GM12872 (cell line): ENCODE measurements around the gene BBS9.

Source experiments
- TF ChIP-seq, protein P1 (sequence below): IDR thresholded peaks from 3 replicates; pipeline ENCODE4 v1.5.1; 2011; ENCODE audit warnings: low read depth, mild to moderate bottlenecking, low read length, moderate library complexity; ENCODE audit not compliant: insufficient read depth

BBS9 gene

GRCh38 chr7:33109005-33109757, 20.2 kb upstream of the BBS9 start, which contains the start of gene RP9:
Gene RP9, minus strand, starts transcription at chr7:33109404. Its CDS starts 32 bp downstream, at chr7:33109372.
- TF ChIP-seq, protein P1, sequence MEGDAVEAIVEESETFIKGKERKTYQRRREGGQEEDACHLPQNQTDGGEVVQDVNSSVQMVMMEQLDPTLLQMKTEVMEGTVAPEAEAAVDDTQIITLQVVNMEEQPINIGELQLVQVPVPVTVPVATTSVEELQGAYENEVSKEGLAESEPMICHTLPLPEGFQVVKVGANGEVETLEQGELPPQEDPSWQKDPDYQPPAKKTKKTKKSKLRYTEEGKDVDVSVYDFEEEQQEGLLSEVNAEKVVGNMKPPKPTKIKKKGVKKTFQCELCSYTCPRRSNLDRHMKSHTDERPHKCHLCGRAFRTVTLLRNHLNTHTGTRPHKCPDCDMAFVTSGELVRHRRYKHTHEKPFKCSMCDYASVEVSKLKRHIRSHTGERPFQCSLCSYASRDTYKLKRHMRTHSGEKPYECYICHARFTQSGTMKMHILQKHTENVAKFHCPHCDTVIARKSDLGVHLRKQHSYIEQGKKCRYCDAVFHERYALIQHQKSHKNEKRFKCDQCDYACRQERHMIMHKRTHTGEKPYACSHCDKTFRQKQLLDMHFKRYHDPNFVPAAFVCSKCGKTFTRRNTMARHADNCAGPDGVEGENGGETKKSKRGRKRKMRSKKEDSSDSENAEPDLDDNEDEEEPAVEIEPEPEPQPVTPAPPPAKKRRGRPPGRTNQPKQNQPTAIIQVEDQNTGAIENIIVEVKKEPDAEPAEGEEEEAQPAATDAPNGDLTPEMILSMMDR, result peak; percentile 41; the same call in 2 of the 3 replicates

DNA sequence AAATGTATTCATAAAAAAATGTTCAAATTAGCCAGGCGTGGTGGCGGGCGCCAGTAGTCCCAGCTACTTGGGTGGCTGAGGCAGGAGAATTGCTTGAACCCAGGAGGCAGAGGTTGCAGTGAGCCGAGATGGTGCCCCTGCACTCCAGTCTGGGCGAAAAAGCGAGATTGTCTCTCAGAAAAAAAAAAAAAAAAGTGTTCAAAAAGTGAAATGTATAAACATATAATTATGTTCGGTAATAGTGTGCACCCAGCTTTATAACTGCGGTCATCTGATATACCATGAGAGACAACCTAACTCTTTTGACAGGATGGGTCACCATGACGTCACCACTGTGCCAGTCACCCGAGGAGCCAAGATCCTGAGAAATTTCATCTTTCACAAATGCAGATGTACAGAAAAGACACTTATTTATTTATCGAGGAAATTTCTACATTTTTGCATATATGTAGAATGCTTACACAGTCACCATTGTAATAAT, 19.6 kb upstream of the BBS9 start:
- TF ChIP-seq, protein P1, result no peak

DNA sequence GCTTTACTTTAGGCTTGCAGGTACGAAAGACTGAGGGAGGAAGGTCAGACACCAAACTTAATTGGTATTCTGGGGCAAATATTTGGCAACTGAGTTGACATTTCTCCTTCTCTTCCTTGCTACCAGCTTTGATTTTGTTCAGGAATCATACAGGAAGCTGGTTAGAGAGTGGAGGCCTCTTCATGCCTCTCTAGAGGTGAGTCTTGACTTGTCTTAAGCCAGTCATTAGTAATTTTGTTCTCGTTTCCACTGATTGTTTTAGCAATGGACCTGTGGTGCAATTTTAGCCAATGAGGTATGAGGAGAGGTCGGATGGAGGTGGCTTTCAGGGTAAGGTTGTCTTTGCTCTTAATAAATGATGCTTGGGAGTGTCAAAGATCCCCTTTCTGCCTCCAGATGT, 17.8 kb upstream of the BBS9 start:
- TF ChIP-seq, protein P1, result no peak

DNA sequence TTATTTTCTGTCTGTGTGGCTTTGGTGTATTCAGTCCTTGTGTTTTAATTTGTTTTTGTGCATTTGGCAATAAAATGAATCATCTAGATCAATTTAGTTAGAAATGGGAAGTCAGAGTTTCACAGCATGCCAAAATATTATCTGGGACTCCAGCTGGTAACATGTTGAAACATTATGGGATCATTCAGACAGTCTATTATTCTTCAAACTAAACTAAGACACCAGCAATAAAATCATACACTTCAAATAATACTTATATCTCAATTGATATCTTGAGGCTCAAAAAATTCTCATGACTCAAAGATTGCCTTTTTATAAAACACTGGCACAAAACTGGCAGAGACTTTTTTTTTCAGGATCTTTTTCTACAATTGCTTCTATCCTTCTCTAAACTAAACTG, 14.4 kb upstream of the BBS9 start:
- TF ChIP-seq, protein P1, result no peak

GRCh38 chr7:33118383-33118782, 11.0 kb upstream of the BBS9 start:
- TF ChIP-seq, protein P1, result no peak

DNA sequence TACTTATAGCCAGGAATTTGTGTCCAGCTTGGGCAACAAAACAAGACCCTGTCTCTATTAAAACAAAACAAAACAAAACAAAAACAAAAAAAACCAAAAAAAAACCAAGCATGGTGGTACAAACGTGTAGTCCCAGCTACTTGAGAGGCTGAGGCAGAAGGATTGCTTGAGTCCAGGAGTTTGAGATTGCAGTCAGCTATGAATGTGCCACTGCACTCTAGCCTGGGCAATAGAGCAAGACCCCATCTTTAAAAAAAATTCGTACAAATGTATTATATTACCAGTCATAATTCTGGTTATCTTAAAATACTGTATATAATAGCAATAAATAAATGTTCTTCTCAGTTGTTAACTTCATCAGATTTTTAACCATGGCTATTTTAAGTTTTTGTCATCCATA, 2.3 kb upstream of the BBS9 start:
- TF ChIP-seq, protein P1, result no peak

DNA sequence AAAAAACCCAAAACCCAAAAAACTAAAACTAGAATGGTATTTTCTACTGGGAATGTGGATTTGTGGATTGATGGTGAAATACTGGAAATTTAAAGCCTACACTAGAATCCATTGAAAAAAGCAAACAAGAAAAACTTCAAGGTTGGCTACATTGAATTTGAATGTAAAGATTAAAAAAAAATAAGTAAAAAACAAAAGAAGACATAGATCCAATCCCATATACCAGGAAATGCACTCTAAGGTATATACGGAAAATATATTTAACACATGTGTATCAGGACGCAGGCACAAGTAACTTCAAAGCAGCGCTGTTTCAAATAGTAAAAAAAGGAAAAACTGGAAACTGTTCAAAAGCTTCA, 754 bp upstream of the BBS9 start:
- TF ChIP-seq, protein P1, result no peak
